ENCODE results near the gene FGF3. TPM values are rescaled to one million over a fixed set of nuclear protein-coding genes. Genes with fewer than 3 reads are reported as not detected.

The FGF3 gene
- total RNA-seq, 4 donors from 2014 or later = not detected

DNA sequence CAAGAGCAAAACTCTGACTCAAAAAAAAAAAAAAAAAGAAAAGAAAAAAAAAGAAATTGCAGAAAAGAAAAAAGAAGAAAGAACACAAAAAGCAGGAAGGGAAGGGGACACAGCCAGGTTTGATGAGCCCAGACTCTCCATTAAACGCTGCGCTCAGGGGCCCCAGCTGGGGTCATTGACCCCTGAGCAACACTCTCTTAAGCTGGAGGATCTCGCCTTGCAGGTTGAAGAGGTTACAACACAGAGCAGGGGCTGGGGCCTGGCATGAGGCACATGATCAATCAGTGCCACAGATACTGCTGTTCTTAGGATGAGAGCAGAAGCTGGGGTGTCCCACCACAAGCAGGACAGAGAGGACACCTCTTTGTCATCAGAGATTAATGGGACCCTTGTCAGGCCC is 7.8 kb downstream of the FGF3 start:
- intact Hi-C loops (cut with DNase I) = no loop called here
- H3K4me1 ChIP-seq = no peaks in the 10 kb centered on the region
- H3K4me3 ChIP-seq = no peak overlapping the region
- DNase-seq (ENCODE audit: extremely low spot score) = no peak
- TF ChIP-seq EP300 (IDR thresholded peaks at IDR 0.05) (no peak), POLR2A (IDR thresholded peaks at IDR 0.05; ENCODE audit: low read depth) (no peak), POLR2AphosphoS5 (IDR thresholded peaks at IDR 0.05) (no peak)
- TF ChIP-seq, protein P1, sequence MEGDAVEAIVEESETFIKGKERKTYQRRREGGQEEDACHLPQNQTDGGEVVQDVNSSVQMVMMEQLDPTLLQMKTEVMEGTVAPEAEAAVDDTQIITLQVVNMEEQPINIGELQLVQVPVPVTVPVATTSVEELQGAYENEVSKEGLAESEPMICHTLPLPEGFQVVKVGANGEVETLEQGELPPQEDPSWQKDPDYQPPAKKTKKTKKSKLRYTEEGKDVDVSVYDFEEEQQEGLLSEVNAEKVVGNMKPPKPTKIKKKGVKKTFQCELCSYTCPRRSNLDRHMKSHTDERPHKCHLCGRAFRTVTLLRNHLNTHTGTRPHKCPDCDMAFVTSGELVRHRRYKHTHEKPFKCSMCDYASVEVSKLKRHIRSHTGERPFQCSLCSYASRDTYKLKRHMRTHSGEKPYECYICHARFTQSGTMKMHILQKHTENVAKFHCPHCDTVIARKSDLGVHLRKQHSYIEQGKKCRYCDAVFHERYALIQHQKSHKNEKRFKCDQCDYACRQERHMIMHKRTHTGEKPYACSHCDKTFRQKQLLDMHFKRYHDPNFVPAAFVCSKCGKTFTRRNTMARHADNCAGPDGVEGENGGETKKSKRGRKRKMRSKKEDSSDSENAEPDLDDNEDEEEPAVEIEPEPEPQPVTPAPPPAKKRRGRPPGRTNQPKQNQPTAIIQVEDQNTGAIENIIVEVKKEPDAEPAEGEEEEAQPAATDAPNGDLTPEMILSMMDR (IDR thresholded peaks at IDR 0.05) = no peak
- peaks cover 0 to 83% (median 0%) of the 10 kb centered on the region in 4 donors for H3K27me3 ChIP-seq
- no peak overlapping the region for H3K27ac ChIP-seq (replicated peaks in 1 of 4)
- 53% methylated on average over 3 of the region's 3 CpGs for WGBS
- H3K9me3 ChIP-seq = no peaks in the 10 kb centered on the region
- no peaks in the 10 kb centered on the region for H3K36me3 ChIP-seq

DNA sequence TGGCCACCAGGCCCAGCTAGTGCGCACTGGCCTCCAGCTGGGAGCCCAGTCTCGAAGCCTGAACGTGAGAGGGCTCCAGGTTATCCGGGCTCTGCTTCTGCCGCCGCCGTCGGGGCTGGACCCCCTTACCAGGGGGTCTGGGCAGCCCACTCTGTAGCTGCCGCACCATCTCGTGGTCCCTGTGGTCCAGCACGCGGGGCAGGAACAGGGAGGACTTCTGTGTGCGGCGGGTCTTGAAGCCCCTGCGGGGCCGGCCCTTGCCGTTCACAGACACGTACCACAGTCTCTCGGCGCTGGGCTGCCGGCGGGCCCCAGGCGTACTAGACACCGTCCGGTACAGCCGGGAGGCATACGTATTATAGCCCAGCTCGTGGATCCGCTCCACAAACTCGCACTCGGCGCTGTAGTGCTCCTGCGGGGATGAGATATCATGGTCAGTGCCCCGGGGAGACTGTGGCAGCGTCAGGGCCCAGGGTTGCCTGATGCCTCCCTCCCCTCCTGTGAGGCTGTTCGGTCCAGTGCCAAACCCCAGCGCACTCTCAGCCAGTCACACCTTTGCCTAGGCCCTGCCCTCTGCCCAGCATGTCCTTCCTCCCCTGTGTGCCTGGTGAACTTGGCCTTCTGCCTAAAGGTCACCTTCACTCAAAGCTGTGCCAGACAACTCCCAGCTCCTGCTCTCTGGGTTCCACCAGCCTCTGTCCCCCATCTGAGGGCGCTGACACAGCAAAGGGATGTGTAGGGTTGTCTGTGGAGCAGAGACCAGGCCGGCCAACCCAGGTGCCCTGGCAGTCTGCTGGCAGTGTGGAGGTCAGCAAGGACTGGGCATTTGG is 8.7 kb downstream of the FGF3 start:
- peaks cover 0 to 74% (median 0%) of the 10 kb centered on the region in 4 donors for H3K27me3 ChIP-seq
- no peak overlapping the region for H3K4me3 ChIP-seq
- TF ChIP-seq, protein P1 (IDR thresholded peaks at IDR 0.05) = no peak
- intact Hi-C loops (cut with DNase I) = no loop called here
- DNase-seq (ENCODE audit: extremely low spot score) = no peak
- no peaks in the 10 kb centered on the region for H3K9me3 ChIP-seq
- H3K36me3 ChIP-seq = no peaks in the 10 kb centered on the region
- no peaks in the 10 kb centered on the region for H3K4me1 ChIP-seq
- WGBS = 88% methylated on average over 8 of the region's 39 CpGs
- no peak overlapping the region for H3K27ac ChIP-seq (replicated peaks in 1 of 4)

DNA sequence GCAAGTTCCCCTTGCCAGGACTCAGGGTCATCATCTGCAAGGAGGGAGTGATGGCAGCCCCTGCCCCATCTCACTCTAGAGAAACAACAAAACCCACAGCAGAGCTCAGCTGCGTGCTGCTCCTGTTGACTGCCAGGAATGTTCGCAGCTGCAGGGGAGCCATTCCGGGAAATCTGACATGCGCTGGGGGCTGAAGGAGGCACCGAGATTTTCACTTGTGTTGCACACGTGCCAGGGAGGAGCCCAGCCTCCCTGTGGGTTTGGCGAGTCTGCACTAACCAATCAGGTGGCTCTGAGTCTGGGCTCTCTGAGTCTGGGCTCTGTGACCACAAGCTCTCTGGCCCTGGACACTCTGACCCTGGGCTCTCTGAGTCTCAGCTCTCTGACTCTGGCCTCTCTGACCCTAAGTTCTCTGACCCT is 10.5 kb downstream of the FGF3 start:
- intact Hi-C loops (cut with DNase I) = no loop called here
- H3K9me3 ChIP-seq = no peaks in the 10 kb centered on the region
- DNase-seq (ENCODE audit: extremely low spot score) = no peak
- whole genome bisulfite sequencing = 10% methylated on average over 2 of the region's 7 CpGs
- peaks cover 0 to 7% (median 0%) of the 10 kb centered on the region in 4 donors for H3K4me1 ChIP-seq
- no peaks in the 10 kb centered on the region for H3K36me3 ChIP-seq
- no peak overlapping the region for H3K4me3 ChIP-seq
- H3K27ac ChIP-seq (replicated peaks in 1 of 4) = no peak overlapping the region
- TF ChIP-seq POLR2AphosphoS5 (IDR thresholded peaks at IDR 0.05) (no peak), EP300 (IDR thresholded peaks at IDR 0.05) (no peak), POLR2A (IDR thresholded peaks at IDR 0.05; ENCODE audit: low read depth) (no peak)
- TF ChIP-seq, protein P1 (IDR thresholded peaks at IDR 0.05) = no peak
- H3K27me3 ChIP-seq = peaks cover 0 to 57% (median 0%) of the 10 kb centered on the region in 4 donors

DNA sequence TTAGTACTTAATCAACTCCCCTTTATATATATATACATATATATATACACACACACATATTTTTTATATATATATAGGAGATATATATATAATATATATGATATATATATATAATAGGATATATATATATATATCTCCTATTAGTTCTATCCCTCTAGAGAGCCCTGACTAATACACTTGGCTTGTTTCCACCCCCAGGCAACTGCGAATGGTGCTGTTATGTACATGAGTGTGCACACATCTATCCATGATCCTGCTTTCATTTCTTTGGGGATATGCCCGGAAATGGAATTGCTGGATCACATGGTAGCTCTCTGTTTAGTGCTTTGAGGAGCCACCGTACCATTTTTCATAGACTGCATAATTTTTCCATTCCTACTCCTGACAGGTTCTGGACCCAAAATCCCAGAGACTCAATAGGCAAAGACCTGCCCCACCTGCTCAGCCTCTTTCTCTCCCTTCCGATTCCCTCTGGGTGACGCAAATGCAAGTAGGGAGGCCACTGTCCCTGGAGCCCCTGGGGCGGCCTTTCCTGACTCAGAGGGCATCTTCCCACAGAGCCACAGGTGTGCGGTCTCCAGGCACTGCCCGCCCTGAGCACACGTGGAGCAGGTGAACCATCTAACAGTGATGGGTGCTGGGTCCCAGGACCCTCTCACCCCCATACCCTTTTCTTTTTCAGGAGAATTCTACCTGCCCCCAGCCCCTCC is 12.0 kb downstream of the FGF3 start:
- H3K27ac ChIP-seq (replicated peaks in 1 of 4) = no peak overlapping the region
- H3K4me3 ChIP-seq = no peak overlapping the region
- intact Hi-C loops (cut with DNase I) = no loop called here
- H3K9me3 ChIP-seq = no peaks in the 10 kb centered on the region
- peaks cover 0 to 44% (median 0%) of the 10 kb centered on the region in 4 donors for H3K27me3 ChIP-seq
- 95% methylated on average over 9 of the region's 9 CpGs for WGBS
- DNase-seq (ENCODE audit: extremely low spot score) = no peak
- TF ChIP-seq, protein P1 (IDR thresholded peaks at IDR 0.05) = no peak
- no peak for TF ChIP-seq POLR2A (IDR thresholded peaks at IDR 0.05; ENCODE audit: low read depth)
- TF ChIP-seq EP300 (IDR thresholded peaks at IDR 0.05) = no peak
- no peak for TF ChIP-seq POLR2AphosphoS5 (IDR thresholded peaks at IDR 0.05)
- no peaks in the 10 kb centered on the region for H3K36me3 ChIP-seq
- peaks cover 0 to 7% (median 0%) of the 10 kb centered on the region in 4 donors for H3K4me1 ChIP-seq

All from esophagus muscularis mucosa (tissue), 4 donors.